GM12864 (cell line): ENCODE results near the gene COL5A3.

Experiments
- DNase-seq: peaks from one replicate; pipeline ENCODE4 v3.0.0-alpha.2; 2011; ENCODE audit warnings: low read depth
- H3K4me3 ChIP-seq: 2 replicates; pipeline ENCODE4 v1.5.1; 2011; ENCODE audit warnings: mild to moderate bottlenecking, low read depth, low read length, control low read depth
- CTCF ChIP-seq: IDR thresholded peaks from 2 replicates; pipeline ENCODE4 v1.5.1; 2011; ENCODE audit warnings: low read depth, mild to moderate bottlenecking, moderate library complexity, low read length, control low read depth, inconsistent platforms; ENCODE audit errors: missing control alignments

COL5A3 gene

GRCh38 chr19:9943744-9944143 is 66.6 kb downstream of the COL5A3 start:
- no peak for DNase-seq
- no peak for TF ChIP-seq CTCF
- H3K4me3 ChIP-seq: no peak overlapping the region

GRCh38 chr19:9941671-9942070 is 68.6 kb downstream of the COL5A3 start:
- no peak for TF ChIP-seq CTCF
- DNase-seq: no peak
- no peak overlapping the region for H3K4me3 ChIP-seq

GRCh38 chr19:9941231-9941630 is 69.1 kb downstream of the COL5A3 start:
- no peak for TF ChIP-seq CTCF
- H3K4me3 ChIP-seq: no peak overlapping the region

GRCh38 chr19:9940778-9941177 is 69.5 kb downstream of the COL5A3 start:
- TF ChIP-seq CTCF: no peak
- no peak overlapping the region for H3K4me3 ChIP-seq
- DNase-seq: no peak

More at GRCh38 chr19:9941231-9941630, 69.1 kb downstream of the COL5A3 start:
- no peak for DNase-seq

GRCh38 chr19:9939301-9939913 is 70.9 kb downstream of the COL5A3 start:
- DNase-seq: no peak
- no peak overlapping the region for H3K4me3 ChIP-seq
- no peak for TF ChIP-seq CTCF

- no peak for TF ChIP-seq CTCF
- no peak for DNase-seq
- no peak overlapping the region for H3K4me3 ChIP-seq
These were observed 73.3 kb downstream of the COL5A3 start for GRCh38 chr19:9937001-9937411.

- no peak for TF ChIP-seq CTCF
- no peak within 1 kb of the TSS for H3K4me3 ChIP-seq
- no peak for DNase-seq
These were observed 73.8 kb downstream of the COL5A3 start, which contains the start of gene OLFM2 for GRCh38 chr19:9936326-9937000. Gene OLFM2 (minus strand): TSS chr19:9936515. CDS start chr19:9936366, 149 bp downstream.
